Astrocyte (in vitro differentiated cells and primary cell): ENCODE measurements around the gene TPH2. TPM values are rescaled to one million over a fixed set of nuclear protein-coding genes. Genes with fewer than 3 reads are reported as not detected.
A peak's percentile ranks its signal among the peaks of the same experiment; 100 is the strongest.

Source experiments
- DNase-seq: peaks from one replicate; pipeline ENCODE4 v3.0.0-alpha.2; 2010; ENCODE audit warnings: low read depth
- FAIRE-seq: peaks from 2 replicates; lab custom pipeline; 2011; peaks lifted over from hg19 to GRCh38; lab: Jason Lieb, UNC
- H2AFZ ChIP-seq: 2 replicates; pipeline ENCODE4 v1.6.0; 2012; ENCODE audit warnings: low read depth, low read length, inconsistent platforms
- H3K27ac ChIP-seq: 2 replicates; pipeline ENCODE4 v1.5.1; 2011; ENCODE audit warnings: low read depth, low read length, inconsistent platforms
- H3K27me3 ChIP-seq: 2 replicates; pipeline ENCODE4 v1.6.0; 2011; ENCODE audit warnings: low read length, inconsistent platforms; ENCODE audit not compliant: insufficient read depth
- H3K36me3 ChIP-seq: 2 replicates; pipeline ENCODE4 v1.5.1; 2011; ENCODE audit warnings: low read length, inconsistent platforms; ENCODE audit not compliant: insufficient read depth
- H3K4me1 ChIP-seq: 2 replicates; pipeline ENCODE4 v1.5.1; 2011; ENCODE audit warnings: low read length, inconsistent platforms; ENCODE audit not compliant: insufficient read depth
- H3K4me2 ChIP-seq: 2 replicates; pipeline ENCODE4 v1.6.0; 2012; ENCODE audit warnings: low read length, inconsistent platforms
- H3K4me3 ChIP-seq: 2 replicates; pipeline ENCODE4 v1.5.1; 2011; ENCODE audit warnings: low read depth, mild to moderate bottlenecking, low read length, inconsistent platforms; ENCODE audit not compliant: insufficient read depth
- H3K79me2 ChIP-seq: 2 replicates; pipeline ENCODE4 v1.6.0; 2012; ENCODE audit warnings: mild to moderate bottlenecking, low read length, inconsistent platforms; ENCODE audit not compliant: insufficient read depth
- H3K9ac ChIP-seq: 2 replicates; pipeline ENCODE4 v1.6.0; 2012; ENCODE audit warnings: mild to moderate bottlenecking, low read length, inconsistent platforms
- H3K9me3 ChIP-seq: 2 replicates; pipeline ENCODE4 v1.5.1; 2012; ENCODE audit warnings: low read depth, mild to moderate bottlenecking, low read length, inconsistent platforms; ENCODE audit not compliant: insufficient read depth
- H4K20me1 ChIP-seq: 2 replicates; pipeline ENCODE4 v1.6.0; 2012; ENCODE audit warnings: low read length, inconsistent platforms; ENCODE audit not compliant: insufficient read depth
- H3K27ac Mint-ChIP-seq: one replicate; pipeline ENCODE4 v1.8.0; 2021; ENCODE audit warnings: mild to moderate bottlenecking, mixed read lengths; ENCODE audit not compliant: unreplicated experiment
- H3K27me3 Mint-ChIP-seq: one replicate; pipeline ENCODE4 v1.8.0; 2021; ENCODE audit warnings: low read depth, mixed read lengths; ENCODE audit not compliant: unreplicated experiment
- H3K36me3 Mint-ChIP-seq: one replicate; pipeline ENCODE4 v1.8.0; 2021; ENCODE audit warnings: low read depth, mixed read lengths; ENCODE audit not compliant: unreplicated experiment
- H3K4me1 Mint-ChIP-seq: one replicate; pipeline ENCODE4 v1.8.0; 2021; ENCODE audit warnings: low read depth, mixed read lengths; ENCODE audit not compliant: unreplicated experiment
- H3K4me3 Mint-ChIP-seq: one replicate; pipeline ENCODE4 v1.8.0; 2021; ENCODE audit warnings: mild to moderate bottlenecking, moderate library complexity, mixed read lengths; ENCODE audit not compliant: unreplicated experiment
- H3K9me3 Mint-ChIP-seq: one replicate; pipeline ENCODE4 v1.8.0; 2021; ENCODE audit warnings: mild to moderate bottlenecking, mixed read lengths; ENCODE audit not compliant: unreplicated experiment
- EZH2 ChIP-seq: IDR thresholded peaks from 2 replicates; pipeline ENCODE4 v1.6.1; 2012; ENCODE audit warnings: mild to moderate bottlenecking, low read length, inconsistent platforms; ENCODE audit not compliant: insufficient read depth
- total RNA-seq: library from RNA; stranded (reverse); gene quantifications from 2 replicates; pipeline ENCODE4 v1.2.1, GENCODE V29; 2021
- TF ChIP-seq, protein P1 (sequence below): IDR thresholded peaks from 2 replicates; pipeline ENCODE4 v1.5.1; 2011; ENCODE audit warnings: low read depth, mild to moderate bottlenecking, inconsistent platforms, low read length, moderate library complexity; ENCODE audit not compliant: insufficient read depth

The TPH2 gene
- total RNA-seq, 1 donor from 2014 or later: 0.30 TPM

DNA sequence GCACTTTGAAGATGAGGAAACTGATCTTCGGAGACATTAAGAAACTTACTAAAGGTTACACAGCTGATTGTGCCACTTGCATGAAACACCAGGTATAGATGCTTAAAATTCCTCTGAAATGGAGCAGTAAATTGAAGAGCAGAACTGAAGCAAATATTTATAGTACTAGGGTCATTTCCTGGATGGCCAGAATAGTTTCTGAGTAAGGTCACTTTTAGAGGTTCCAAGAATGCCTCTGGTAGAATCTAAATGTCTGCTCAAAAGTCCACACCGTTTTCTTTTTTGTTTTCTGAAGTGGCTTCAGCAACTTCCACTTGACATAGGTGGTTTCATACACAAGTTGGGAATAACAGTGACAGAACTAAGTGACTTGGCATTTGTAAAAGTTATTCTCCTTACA is 19.4 kb downstream of the TPH2 start:
- peak overlapping the region; percentile 56 for H3K4me2 ChIP-seq
- no peak overlapping the region for H3K9ac ChIP-seq
- Mint-ChIP-seq H3K36me3 (no peaks in the 10 kb centered on the region), H3K27ac (peak overlapping the region; percentile 96), H3K4me1 (peaks cover 32% of the 10 kb centered on the region), H3K4me3 (no peak overlapping the region), H3K27me3 (no peaks in the 10 kb centered on the region), H3K9me3 (peaks cover 2% of the 10 kb centered on the region)
- DNase-seq (peak; percentile 53), FAIRE-seq (peak; percentile 65)
- H3K9me3 ChIP-seq: no peaks in the 10 kb centered on the region
- H2AFZ ChIP-seq: no peak overlapping the region
- H3K36me3 ChIP-seq: no peaks in the 10 kb centered on the region
- H3K4me3 ChIP-seq: no peak overlapping the region
- no peaks in the 10 kb centered on the region for H3K79me2 ChIP-seq
- no peak overlapping the region for H3K27ac ChIP-seq
- H3K27me3 ChIP-seq: no peaks in the 10 kb centered on the region
- TF ChIP-seq, protein P1, sequence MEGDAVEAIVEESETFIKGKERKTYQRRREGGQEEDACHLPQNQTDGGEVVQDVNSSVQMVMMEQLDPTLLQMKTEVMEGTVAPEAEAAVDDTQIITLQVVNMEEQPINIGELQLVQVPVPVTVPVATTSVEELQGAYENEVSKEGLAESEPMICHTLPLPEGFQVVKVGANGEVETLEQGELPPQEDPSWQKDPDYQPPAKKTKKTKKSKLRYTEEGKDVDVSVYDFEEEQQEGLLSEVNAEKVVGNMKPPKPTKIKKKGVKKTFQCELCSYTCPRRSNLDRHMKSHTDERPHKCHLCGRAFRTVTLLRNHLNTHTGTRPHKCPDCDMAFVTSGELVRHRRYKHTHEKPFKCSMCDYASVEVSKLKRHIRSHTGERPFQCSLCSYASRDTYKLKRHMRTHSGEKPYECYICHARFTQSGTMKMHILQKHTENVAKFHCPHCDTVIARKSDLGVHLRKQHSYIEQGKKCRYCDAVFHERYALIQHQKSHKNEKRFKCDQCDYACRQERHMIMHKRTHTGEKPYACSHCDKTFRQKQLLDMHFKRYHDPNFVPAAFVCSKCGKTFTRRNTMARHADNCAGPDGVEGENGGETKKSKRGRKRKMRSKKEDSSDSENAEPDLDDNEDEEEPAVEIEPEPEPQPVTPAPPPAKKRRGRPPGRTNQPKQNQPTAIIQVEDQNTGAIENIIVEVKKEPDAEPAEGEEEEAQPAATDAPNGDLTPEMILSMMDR: no peak
- TF ChIP-seq EZH2: no peak
- H3K4me1 ChIP-seq: no peaks in the 10 kb centered on the region
- no peaks in the 10 kb centered on the region for H4K20me1 ChIP-seq

DNA sequence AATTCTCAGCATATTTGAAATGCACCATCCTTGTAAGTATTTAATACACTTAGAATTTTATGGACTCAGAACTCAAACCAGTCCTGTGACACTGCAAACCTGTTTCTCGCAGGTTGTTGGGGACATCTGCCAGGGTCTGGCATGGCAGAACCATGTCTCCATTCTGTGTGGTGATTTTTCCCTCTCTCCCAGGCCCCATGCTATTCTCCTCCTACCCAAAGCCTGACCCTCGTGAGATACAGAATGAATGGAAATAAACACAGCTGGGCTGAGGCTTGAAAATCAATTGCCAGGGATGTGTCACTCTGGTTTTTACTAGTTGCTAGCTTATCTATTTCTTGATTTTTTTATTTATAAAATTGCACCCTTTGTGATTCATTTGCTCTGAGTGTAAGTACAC is 19.8 kb downstream of the TPH2 start:
- no peak overlapping the region for H3K4me3 Mint-ChIP-seq
- Histone ChIP-seq H3K4me3 (no peak overlapping the region), H3K4me1 (no peaks in the 10 kb centered on the region), H3K27me3 (no peaks in the 10 kb centered on the region), H2AFZ (no peak overlapping the region), H3K4me2 (peak overlapping the region; percentile 56), H3K27ac (no peak overlapping the region), H3K9me3 (no peaks in the 10 kb centered on the region), H3K36me3 (no peaks in the 10 kb centered on the region), H3K79me2 (no peaks in the 10 kb centered on the region), H4K20me1 (no peaks in the 10 kb centered on the region), H3K9ac (no peak overlapping the region)
- H3K36me3 Mint-ChIP-seq: no peaks in the 10 kb centered on the region
- peak overlapping the region; percentile 96 for H3K27ac Mint-ChIP-seq
- H3K27me3 Mint-ChIP-seq: no peaks in the 10 kb centered on the region
- H3K4me1 Mint-ChIP-seq: peaks cover 32% of the 10 kb centered on the region
- TF ChIP-seq EZH2: no peak
- TF ChIP-seq, protein P1: no peak
- FAIRE-seq (no peak), DNase-seq (no peak)
- H3K9me3 Mint-ChIP-seq: peaks cover 2% of the 10 kb centered on the region

DNA sequence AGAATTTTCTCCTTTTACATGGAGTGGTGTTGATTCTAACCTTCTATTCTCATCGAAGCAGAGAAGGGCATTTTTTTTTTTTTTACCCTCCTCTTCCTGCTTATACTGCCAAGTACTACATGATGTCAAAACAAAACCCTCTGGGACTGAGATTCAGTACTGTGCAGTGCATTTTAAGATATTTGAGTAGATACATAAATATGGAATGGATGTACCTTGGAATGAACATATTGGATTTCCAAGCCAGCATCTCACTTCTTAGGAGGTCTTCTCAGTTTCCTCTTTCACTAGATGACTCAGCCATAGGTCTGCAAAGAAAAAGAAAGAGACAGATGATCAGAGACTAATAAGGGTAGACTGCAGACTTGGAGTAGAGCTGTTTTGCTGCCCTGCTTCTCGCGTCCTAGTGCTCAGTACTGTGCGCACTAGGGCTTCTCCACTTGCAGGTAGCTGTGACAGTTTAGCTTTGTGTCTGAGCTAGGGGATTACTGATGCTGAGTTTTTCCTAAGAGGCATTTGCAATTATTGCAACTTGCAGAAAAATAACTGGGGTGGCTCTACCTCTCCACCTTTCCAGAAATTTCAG is 20.4 kb downstream of the TPH2 start:
- no peak for TF ChIP-seq EZH2
- TF ChIP-seq, protein P1: no peak
- Histone ChIP-seq H3K36me3 (no peaks in the 10 kb centered on the region), H3K27me3 (no peaks in the 10 kb centered on the region), H3K4me1 (no peaks in the 10 kb centered on the region), H3K9me3 (no peaks in the 10 kb centered on the region), H3K4me3 (no peak overlapping the region), H3K79me2 (no peaks in the 10 kb centered on the region), H2AFZ (no peak overlapping the region), H3K27ac (no peak overlapping the region), H4K20me1 (no peaks in the 10 kb centered on the region), H3K4me2 (peak overlapping the region; percentile 56), H3K9ac (no peak overlapping the region)
- H3K4me1 Mint-ChIP-seq: peaks cover 32% of the 10 kb centered on the region
- H3K9me3 Mint-ChIP-seq: peaks cover 2% of the 10 kb centered on the region
- no peak overlapping the region for H3K4me3 Mint-ChIP-seq
- no peaks in the 10 kb centered on the region for H3K36me3 Mint-ChIP-seq
- no peaks in the 10 kb centered on the region for H3K27me3 Mint-ChIP-seq
- peak overlapping the region; percentile 96 for H3K27ac Mint-ChIP-seq
- DNase-seq: peak; percentile 36
- FAIRE-seq: no peak
